HL-60 (cell line): Measurements from ENCODE around the gene JARID2.

Source experiments
- DNase-seq, 2 experiments: peaks; one replicate each; pipeline ENCODE4 v3.0.0-alpha.2; 2010 to 2020; ENCODE audit warnings: low read depth in 1 of 2, low spot score in 1 of 2
- H3K27ac ChIP-seq: fragments of 250-450 bp; sonication (Bioruptor Pico); replicated peaks from 2 replicates; pipeline ENCODE4 v1.5.1; 2020; ENCODE audit warnings: mild to moderate bottlenecking, moderate library complexity
- H3K27me3 ChIP-seq: fragments of 250-450 bp; sonication (Bioruptor Pico); 2 replicates; pipeline ENCODE4 v1.5.1; 2021; ENCODE audit warnings: mild to moderate bottlenecking, moderate library complexity; ENCODE audit not compliant: insufficient read depth, poor library complexity, severe bottlenecking
- H3K4me3 ChIP-seq: replicated peaks from 2 replicates; pipeline ENCODE4 v1.5.1; 2011; ENCODE audit warnings: mild to moderate bottlenecking, control low read depth, low read length; ENCODE audit not compliant: insufficient read depth
- CTCF ChIP-seq: IDR thresholded peaks from one replicate; pipeline ENCODE4 v1.5.1; 2011; ENCODE audit warnings: low read length, control low read depth, inconsistent platforms; ENCODE audit not compliant: insufficient read depth
- GABPA ChIP-seq: IDR thresholded peaks from 2 replicates; pipeline ENCODE4 v1.6.1; 2012; ENCODE audit warnings: low read depth
- POLR2AphosphoS5 ChIP-seq: IDR thresholded peaks from 2 replicates; pipeline ENCODE4 v1.6.1; 2012; ENCODE audit warnings: low read depth
- REST ChIP-seq: IDR thresholded peaks from 2 replicates; pipeline ENCODE4 v1.6.1; 2012; ENCODE audit warnings: low read depth; ENCODE audit not compliant: insufficient replicate concordance
- SPI1 ChIP-seq: IDR thresholded peaks from 2 replicates; pipeline ENCODE4 v1.6.1; 2012; ENCODE audit warnings: low read depth, mild to moderate bottlenecking, borderline replicate concordance

JARID2 gene

GRCh38 chr6:15242503-15242902 is 3.4 kb upstream of the JARID2 start:
- DNase-seq = no peak
- TF ChIP-seq REST = no peak
- TF ChIP-seq POLR2AphosphoS5 = no peak
- no peak for TF ChIP-seq GABPA
- no peak for TF ChIP-seq CTCF
- no peak for TF ChIP-seq SPI1
- H3K27me3 ChIP-seq = no peaks in the 10 kb centered on the region
- no peak overlapping the region for H3K4me3 ChIP-seq
- H3K27ac ChIP-seq = no peak overlapping the region

- DNase-seq = no peak
- H3K27ac ChIP-seq = peak overlapping the region; percentile 5
- H3K27me3 ChIP-seq = no peaks in the 10 kb centered on the region
- TF ChIP-seq SPI1 (no peak; the same call in 1 of the 2 replicates), CTCF (no peak), POLR2AphosphoS5 (no peak)
- no peak overlapping the region for H3K4me3 ChIP-seq
Measured at GRCh38 chr6:15242937-15243614, 2.8 kb upstream of the JARID2 start.

- peak overlapping the region; percentile 97 for H3K27ac ChIP-seq
- no peaks in the 10 kb centered on the region for H3K27me3 ChIP-seq
- no peak for TF ChIP-seq CTCF
- no peak for TF ChIP-seq GABPA
- no peak for TF ChIP-seq POLR2AphosphoS5
- TF ChIP-seq SPI1 = no peak
- no peak for TF ChIP-seq REST
- DNase-seq = no peak
- H3K4me3 ChIP-seq = peak overlapping the region; percentile 75
Measured at GRCh38 chr6:15243910-15244619, 1.8 kb upstream of the JARID2 start.
